Measurements from ENCODE around the gene RRP8. TPM values are rescaled to one million over a fixed set of nuclear protein-coding genes. Genes with fewer than 3 reads are reported as not detected.

Gene RRP8
- total RNA-seq, 2 experiments from 2014 or later, result 39.6 to 43.1 TPM

DNA sequence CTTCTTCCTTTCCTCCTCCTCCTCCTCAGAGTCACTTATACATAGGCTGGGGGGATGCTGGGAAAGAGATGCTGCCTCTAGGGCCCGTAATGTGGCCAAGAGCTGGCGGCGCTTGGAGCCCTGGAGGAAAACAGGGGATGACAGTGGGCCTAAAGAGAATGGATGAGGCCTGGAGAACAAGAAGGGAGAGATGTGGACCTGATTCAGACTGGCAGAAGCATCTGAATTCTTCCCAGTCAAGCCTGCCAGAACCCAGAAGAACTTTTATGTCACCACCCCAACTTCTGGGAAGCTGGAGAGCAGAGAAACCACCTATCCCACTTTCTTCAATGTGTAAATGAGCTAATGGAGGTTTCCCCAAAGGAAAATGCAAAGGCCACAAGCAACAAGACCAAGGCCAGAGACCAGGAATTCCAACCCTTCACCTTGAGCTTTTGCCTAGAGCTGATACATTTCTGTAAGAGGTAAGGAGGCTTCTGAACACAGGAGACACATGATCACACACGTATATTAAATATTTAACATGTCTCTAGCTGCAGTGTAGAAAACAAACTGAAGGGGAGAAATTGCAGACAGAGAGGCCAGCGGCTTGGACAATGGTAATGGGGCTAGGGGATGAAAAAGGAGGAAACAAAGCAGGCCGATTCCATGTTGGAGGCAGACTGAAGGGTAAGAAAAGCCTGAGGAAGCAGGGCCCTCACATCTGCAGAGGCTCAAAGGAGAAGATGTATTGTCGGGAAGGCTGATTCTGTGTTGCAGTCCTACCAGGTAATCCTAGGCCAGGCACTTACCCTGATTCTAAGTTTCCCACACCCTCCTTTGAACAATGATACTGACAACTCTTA, 1.1 kb downstream of the RRP8 start:
- H3K4me3 Mint-ChIP-seq, result no peak overlapping the region
- intact Hi-C loops (cut with micrococcal nuclease), result loop anchor here (10.0 kb wide), 2 partner anchors 52 to 208 kb away; partner anchors contain the start of genes DCHS1 and SMPD1
- POLR2A ChIA-PET, result interaction anchor here (0.7 to 7.8 kb wide), 9 partner anchors 9 to 227 kb away, joined by 3 to 48 read pairs (median 3); partner anchors contain the start of genes MRPL17 and TPP1
- H3K9me3 Mint-ChIP-seq, result no peaks in the 10 kb centered on the region
- H3K4me1 Mint-ChIP-seq (ENCODE audit: low read depth), result peaks cover 46% of the 10 kb centered on the region
- CTCF ChIA-PET, result interaction anchor here (0.7 to 4.0 kb wide), 11 partner anchors 9 to 156 kb away, joined by 3 to 32 read pairs (median 4); partner anchors contain the start of genes MRPL17 and TAF10
- peak overlapping the region; percentile 68 for H3K27ac Mint-ChIP-seq
- H3K27me3 Mint-ChIP-seq, result no peaks in the 10 kb centered on the region
- H3K36me3 Mint-ChIP-seq (ENCODE audit: low read depth), result peaks cover 36% of the 10 kb centered on the region
- ATAC-seq, result no peak
- no peak for DNase-seq
- TF ChIP-seq, protein P1, sequence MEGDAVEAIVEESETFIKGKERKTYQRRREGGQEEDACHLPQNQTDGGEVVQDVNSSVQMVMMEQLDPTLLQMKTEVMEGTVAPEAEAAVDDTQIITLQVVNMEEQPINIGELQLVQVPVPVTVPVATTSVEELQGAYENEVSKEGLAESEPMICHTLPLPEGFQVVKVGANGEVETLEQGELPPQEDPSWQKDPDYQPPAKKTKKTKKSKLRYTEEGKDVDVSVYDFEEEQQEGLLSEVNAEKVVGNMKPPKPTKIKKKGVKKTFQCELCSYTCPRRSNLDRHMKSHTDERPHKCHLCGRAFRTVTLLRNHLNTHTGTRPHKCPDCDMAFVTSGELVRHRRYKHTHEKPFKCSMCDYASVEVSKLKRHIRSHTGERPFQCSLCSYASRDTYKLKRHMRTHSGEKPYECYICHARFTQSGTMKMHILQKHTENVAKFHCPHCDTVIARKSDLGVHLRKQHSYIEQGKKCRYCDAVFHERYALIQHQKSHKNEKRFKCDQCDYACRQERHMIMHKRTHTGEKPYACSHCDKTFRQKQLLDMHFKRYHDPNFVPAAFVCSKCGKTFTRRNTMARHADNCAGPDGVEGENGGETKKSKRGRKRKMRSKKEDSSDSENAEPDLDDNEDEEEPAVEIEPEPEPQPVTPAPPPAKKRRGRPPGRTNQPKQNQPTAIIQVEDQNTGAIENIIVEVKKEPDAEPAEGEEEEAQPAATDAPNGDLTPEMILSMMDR (IDR thresholded peaks at IDR 0.05), result no peak

DNA sequence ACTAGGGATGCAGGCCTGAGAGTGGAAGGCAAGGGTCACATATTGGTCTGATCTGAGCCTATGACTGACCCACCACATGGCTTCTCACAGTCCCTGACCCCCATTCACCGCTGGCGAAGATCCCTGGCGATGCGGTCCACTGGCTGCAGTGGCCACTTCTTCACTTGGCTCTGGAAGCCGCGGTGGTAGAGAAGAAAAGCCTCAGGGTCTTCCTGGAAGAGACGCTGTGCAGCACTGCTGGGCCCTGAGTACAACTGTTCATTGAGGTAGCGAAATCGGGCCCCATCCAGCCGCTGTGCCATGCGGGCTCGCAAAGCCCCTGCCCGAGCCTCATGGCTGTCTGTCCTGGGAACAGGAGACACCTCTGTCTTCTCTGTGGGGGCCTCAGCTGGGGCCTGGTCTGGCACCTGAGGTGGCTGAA, 2.4 kb downstream of the RRP8 start:
- H3K27me3 Mint-ChIP-seq, result no peaks in the 10 kb centered on the region
- no peaks in the 10 kb centered on the region for H3K9me3 Mint-ChIP-seq
- TF ChIP-seq, protein P1 (IDR thresholded peaks at IDR 0.05), result no peak
- ATAC-seq (no peak), DNase-seq (no peak)
- intact Hi-C loops (cut with micrococcal nuclease), result loop anchor here (10.0 kb wide), 2 partner anchors 54 to 206 kb away; partner anchors contain the start of genes DCHS1 and SMPD1
- H3K36me3 Mint-ChIP-seq (ENCODE audit: low read depth), result peaks cover 35% of the 10 kb centered on the region
- H3K4me3 Mint-ChIP-seq, result no peak overlapping the region
- CTCF ChIA-PET, result no interaction called here
- H3K27ac Mint-ChIP-seq, result no peak overlapping the region
- POLR2A ChIA-PET, result no interaction called here
- H3K4me1 Mint-ChIP-seq (ENCODE audit: low read depth), result peaks cover 39% of the 10 kb centered on the region

GRCh38 chr11:6599881-6600390, 3.5 kb downstream of the RRP8 start:
- intact Hi-C loops (cut with micrococcal nuclease), result loop anchor here (10.0 kb wide), 2 partner anchors 55 to 205 kb away; partner anchors contain the start of genes DCHS1 and SMPD1
- ATAC-seq, result no peak
- peaks cover 42% of the 10 kb centered on the region for H3K36me3 Mint-ChIP-seq (ENCODE audit: low read depth)

DNA sequence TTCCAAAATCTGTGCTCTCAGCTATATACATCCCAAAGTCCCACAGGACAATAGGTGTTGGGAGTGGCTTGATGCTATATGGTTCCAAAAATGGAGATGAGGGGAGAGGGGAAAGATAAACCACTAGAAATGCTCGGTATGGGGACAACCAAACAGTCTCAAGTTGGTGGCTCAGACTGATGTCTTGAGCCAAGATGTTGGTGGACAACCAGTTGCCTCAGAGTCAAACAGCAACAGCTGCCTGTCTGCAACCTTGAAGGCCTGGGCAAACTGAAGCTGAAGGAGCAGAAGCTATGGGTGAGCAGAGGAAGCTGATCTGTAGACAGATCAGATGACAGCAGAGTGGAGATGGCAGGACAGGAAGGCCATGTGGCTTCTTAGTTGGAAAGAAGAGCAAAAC, 4.0 kb downstream of the RRP8 start:
- POLR2A ChIA-PET, result interaction anchor here (1.1 kb wide), 1 partner anchor 69 kb away, joined by 3 read pairs; no protein-coding TSS in a partner anchor
- H3K4me3 Mint-ChIP-seq, result no peak overlapping the region
- DNase-seq, result no peak
- TF ChIP-seq, protein P1 (IDR thresholded peaks at IDR 0.05), result no peak
- peaks cover 46% of the 10 kb centered on the region for H3K36me3 Mint-ChIP-seq (ENCODE audit: low read depth)
- no peak overlapping the region for H3K27ac Mint-ChIP-seq
- H3K4me1 Mint-ChIP-seq (ENCODE audit: low read depth), result peaks cover 46% of the 10 kb centered on the region
- CTCF ChIA-PET, result interaction anchor here (1.3 to 1.9 kb wide), 6 partner anchors 12 to 94 kb away, joined by 4 to 6 read pairs (median 4); partner anchors contain the start of genes MRPL17 and TAF10
- H3K9me3 Mint-ChIP-seq, result no peaks in the 10 kb centered on the region
- H3K27me3 Mint-ChIP-seq, result no peaks in the 10 kb centered on the region
- ATAC-seq, result no peak
- intact Hi-C loops (cut with micrococcal nuclease), result no loop called here

More at GRCh38 chr11:6599881-6600390, 3.5 kb downstream of the RRP8 start:
- POLR2A ChIA-PET, result no interaction called here
- Mint-ChIP-seq H3K27ac (no peak overlapping the region), H3K4me1 (ENCODE audit: low read depth) (peaks cover 43% of the 10 kb centered on the region), H3K4me3 (no peak overlapping the region), H3K27me3 (no peaks in the 10 kb centered on the region), H3K9me3 (no peaks in the 10 kb centered on the region)
- TF ChIP-seq, protein P1 (IDR thresholded peaks at IDR 0.05), result no peak
- no peak for DNase-seq
- CTCF ChIA-PET, result interaction anchor here (1.3 to 1.9 kb wide), 6 partner anchors 12 to 94 kb away, joined by 4 to 6 read pairs (median 4); partner anchors contain the start of genes MRPL17 and TAF10
